ENCODE data around the gene CADPS. TPM values are rescaled to one million over a fixed set of nuclear protein-coding genes. Genes with fewer than 3 reads are reported as not detected.

The CADPS gene
- total RNA-seq, 6 experiments from 2014 or later, result not detected

DNA sequence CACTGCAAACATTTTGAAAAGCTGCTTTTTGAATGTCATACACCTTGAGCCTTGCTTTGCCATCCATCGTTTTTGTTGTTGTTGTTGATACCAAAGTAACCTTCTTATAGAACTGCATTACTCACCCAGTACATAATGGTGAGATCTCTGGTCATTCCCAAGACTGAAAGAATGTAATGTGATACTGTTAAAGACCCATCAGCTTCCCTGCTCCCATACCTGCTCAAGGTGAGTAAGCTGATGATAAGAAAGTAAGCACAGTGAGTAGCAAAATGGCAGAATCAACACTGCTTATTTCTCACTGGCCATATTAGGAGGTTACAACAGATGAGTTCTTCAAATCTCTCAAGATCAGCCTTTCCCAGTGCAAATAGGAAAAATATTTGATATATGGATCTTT lies 89.8 kb downstream of the CADPS start:
- Mint-ChIP-seq H3K4me1 (ENCODE audit: low read depth) (no peaks in the 10 kb centered on the region), H3K27ac (no peak overlapping the region), H3K9me3 (peaks cover 7% of the 10 kb centered on the region; the same call in 1 of the 2 replicates), H3K36me3 (ENCODE audit: low read depth) (no peaks in the 10 kb centered on the region), H3K4me3 (no peak overlapping the region), H3K27me3 (ENCODE audit: insufficient read depth) (no peaks in the 10 kb centered on the region)
- no peak for TF ChIP-seq CTCF (IDR thresholded peaks at IDR 0.05)
- DNase-seq, result no peak

GRCh38 chr3:62781121-62781520 lies 94.1 kb downstream of the CADPS start:
- H3K4me1 Mint-ChIP-seq (ENCODE audit: low read depth), result no peaks in the 10 kb centered on the region
- no peaks in the 10 kb centered on the region for H3K27me3 Mint-ChIP-seq (ENCODE audit: insufficient read depth)
- H3K27ac Mint-ChIP-seq, result no peak overlapping the region
- H3K4me3 Mint-ChIP-seq, result no peak overlapping the region
- H3K9me3 Mint-ChIP-seq, result peaks cover 14% of the 10 kb centered on the region
- no peak for DNase-seq
- TF ChIP-seq CTCF (IDR thresholded peaks at IDR 0.05), result no peak
- H3K36me3 Mint-ChIP-seq (ENCODE audit: low read depth), result no peaks in the 10 kb centered on the region

DNA sequence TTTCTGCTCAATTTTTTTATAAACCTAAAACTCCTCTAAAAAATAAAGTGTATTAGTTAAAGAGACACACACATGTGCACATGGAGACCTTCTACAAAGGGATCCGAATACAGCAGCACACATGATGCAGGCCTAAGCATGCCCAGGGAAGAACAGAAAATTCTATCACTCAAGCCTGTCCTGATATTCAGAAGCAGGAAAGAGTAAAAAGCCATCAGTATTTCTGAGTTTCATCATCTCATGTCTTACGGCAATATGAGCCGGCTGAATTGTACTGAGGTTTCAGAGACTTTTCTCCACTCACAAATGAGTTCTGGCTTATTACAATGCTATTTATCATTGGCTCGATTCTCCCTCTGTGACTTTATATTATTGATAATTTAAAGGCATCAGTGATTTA lies 97.5 kb downstream of the CADPS start:
- DNase-seq, result no peak
- H3K27ac Mint-ChIP-seq, result no peak overlapping the region
- no peaks in the 10 kb centered on the region for H3K27me3 Mint-ChIP-seq (ENCODE audit: insufficient read depth)
- peaks cover 14% of the 10 kb centered on the region for H3K9me3 Mint-ChIP-seq
- no peak for TF ChIP-seq CTCF (IDR thresholded peaks at IDR 0.05)
- H3K36me3 Mint-ChIP-seq (ENCODE audit: low read depth), result no peaks in the 10 kb centered on the region
- no peak overlapping the region for H3K4me3 Mint-ChIP-seq
- no peaks in the 10 kb centered on the region for H3K4me1 Mint-ChIP-seq (ENCODE audit: low read depth)

DNA sequence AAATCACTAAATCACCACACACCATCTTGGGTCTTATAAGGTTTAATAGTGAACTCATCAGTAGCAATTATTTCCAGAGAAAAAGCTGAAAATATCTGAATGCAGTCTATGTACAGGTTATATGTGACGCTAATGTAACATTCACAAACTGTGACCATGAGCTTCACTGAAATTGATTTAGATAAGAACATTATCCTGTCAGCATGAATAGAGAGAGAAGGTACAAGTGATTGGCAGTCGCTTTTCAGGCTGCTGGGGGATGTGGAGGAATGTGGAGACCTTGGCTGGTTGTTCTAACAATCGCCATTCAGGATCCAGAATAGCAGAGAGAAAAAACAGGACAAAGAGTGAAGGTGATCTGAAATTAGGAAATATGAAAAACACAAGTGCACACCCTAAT lies 98.1 kb downstream of the CADPS start:
- TF ChIP-seq CTCF (IDR thresholded peaks at IDR 0.05), result no peak
- Mint-ChIP-seq H3K27ac (no peak overlapping the region), H3K4me1 (ENCODE audit: low read depth) (no peaks in the 10 kb centered on the region), H3K27me3 (ENCODE audit: insufficient read depth) (no peaks in the 10 kb centered on the region), H3K36me3 (ENCODE audit: low read depth) (no peaks in the 10 kb centered on the region), H3K9me3 (peaks cover 14% of the 10 kb centered on the region), H3K4me3 (no peak overlapping the region)
- no peak for DNase-seq

GRCh38 chr3:62774221-62774620 lies 101.0 kb downstream of the CADPS start:
- H3K9me3 Mint-ChIP-seq, result no peaks in the 10 kb centered on the region; the same call in 1 of the 2 replicates
- DNase-seq, result no peak
- H3K4me1 Mint-ChIP-seq (ENCODE audit: low read depth), result no peaks in the 10 kb centered on the region
- no peaks in the 10 kb centered on the region for H3K36me3 Mint-ChIP-seq (ENCODE audit: low read depth)
- H3K27ac Mint-ChIP-seq, result no peak overlapping the region
- peaks cover 1% of the 10 kb centered on the region for H3K27me3 Mint-ChIP-seq (ENCODE audit: insufficient read depth)
- no peak for TF ChIP-seq CTCF (IDR thresholded peaks at IDR 0.05)
- H3K4me3 Mint-ChIP-seq, result no peak overlapping the region

Data from HFFc6 (cell line).